Astrocyte (in vitro differentiated cells and primary cell): ENCODE data around the gene CBX2.

Experiments used
- EZH2 ChIP-seq: IDR thresholded peaks from 2 replicates; pipeline ENCODE4 v1.6.1; 2012; ENCODE audit warnings: mild to moderate bottlenecking, low read length, inconsistent platforms; ENCODE audit not compliant: insufficient read depth
- TF ChIP-seq, protein P1 (sequence below): IDR thresholded peaks from 2 replicates; pipeline ENCODE4 v1.5.1; 2011; ENCODE audit warnings: low read depth, mild to moderate bottlenecking, inconsistent platforms, low read length, moderate library complexity; ENCODE audit not compliant: insufficient read depth

DNA sequence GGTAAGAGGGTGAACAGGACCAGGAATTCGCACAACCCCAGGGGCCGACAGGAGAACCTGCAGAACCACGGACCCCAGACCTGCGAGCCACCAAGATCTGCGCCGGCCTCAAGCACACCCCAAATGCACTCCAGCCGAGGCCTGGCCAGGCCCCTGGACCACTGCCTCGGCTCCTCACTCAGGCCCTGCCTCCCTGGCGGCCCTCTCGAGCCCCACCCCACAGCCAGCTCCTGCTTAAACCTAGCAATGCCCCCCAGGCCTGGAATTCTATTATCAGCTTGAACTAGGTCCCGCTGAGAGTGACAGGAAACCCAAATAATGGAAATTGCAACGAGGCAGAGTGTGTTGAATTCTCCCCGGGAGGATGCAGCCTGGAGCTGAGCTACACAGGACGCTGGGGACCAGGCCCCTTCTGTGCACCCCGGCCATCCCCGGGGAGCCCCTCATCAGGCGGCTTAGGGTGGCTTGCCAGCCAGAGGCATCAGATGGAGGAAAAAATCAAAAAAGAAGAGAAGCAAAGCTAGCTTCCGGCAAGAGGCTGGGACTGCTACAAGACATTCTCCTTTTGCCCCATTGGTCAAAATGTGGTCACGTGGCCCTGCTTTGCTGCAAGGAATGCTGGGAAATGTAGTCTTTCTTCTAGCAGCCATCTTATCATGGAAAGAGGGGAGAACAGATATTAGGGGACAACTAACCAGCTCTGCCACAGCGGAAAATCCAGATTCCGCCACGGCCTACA is 49.6 kb upstream of the CBX2 start:
- TF ChIP-seq, protein P1, sequence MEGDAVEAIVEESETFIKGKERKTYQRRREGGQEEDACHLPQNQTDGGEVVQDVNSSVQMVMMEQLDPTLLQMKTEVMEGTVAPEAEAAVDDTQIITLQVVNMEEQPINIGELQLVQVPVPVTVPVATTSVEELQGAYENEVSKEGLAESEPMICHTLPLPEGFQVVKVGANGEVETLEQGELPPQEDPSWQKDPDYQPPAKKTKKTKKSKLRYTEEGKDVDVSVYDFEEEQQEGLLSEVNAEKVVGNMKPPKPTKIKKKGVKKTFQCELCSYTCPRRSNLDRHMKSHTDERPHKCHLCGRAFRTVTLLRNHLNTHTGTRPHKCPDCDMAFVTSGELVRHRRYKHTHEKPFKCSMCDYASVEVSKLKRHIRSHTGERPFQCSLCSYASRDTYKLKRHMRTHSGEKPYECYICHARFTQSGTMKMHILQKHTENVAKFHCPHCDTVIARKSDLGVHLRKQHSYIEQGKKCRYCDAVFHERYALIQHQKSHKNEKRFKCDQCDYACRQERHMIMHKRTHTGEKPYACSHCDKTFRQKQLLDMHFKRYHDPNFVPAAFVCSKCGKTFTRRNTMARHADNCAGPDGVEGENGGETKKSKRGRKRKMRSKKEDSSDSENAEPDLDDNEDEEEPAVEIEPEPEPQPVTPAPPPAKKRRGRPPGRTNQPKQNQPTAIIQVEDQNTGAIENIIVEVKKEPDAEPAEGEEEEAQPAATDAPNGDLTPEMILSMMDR, result no peak
- no peak for TF ChIP-seq EZH2
